ENCODE results near the gene UBXN11.

DNA sequence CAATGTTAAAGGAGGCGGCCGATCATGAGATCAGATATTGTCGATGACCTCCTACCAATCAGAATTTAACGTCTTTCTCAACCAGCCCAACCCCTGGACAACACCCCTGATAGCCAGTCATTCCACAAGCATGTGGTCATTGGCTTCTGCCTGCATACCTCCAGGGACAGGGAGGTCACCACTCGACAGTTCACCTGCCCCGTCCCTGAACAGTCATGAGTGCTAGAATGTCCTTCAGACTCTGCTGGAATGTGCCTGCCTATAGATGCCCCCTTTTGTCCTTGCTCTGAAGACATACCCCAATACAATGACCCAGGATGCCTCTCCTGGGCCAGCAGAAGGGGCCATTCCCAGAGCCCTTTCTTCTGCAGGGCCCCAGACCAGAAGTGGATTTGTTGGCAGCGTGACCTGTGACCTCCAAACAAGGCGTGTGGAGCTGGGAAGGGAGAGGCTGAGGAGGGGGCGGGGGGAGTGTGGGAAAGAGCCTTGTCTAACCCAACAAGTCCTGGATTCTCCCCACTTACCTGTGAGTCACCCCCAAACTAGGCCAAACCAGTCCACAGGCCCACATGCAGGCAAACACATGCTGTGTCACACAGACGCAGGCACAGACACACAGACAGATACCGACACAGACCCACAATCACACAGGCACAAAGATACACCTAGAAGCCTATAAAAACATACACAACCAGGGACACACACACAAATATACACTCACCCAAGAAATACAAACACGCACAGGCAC lies 45.3 kb upstream of the UBXN11 start:
- no peak for TF ChIP-seq GATA2 (IDR thresholded peaks at IDR 0.05; ENCODE audit: low read depth, low read length)
- no peak for TF ChIP-seq GATA3 (IDR thresholded peaks at IDR 0.05; ENCODE audit: low read depth, low read length)
